AG09309 (cell line): ENCODE results near the gene CDC42EP5.

ENCODE experiments used
- DNase-seq: peaks from one replicate; pipeline ENCODE4 v3.0.0-alpha.2; 2010; ENCODE audit warnings: low read depth
- H3K4me3 ChIP-seq: 2 replicates; pipeline ENCODE4 v1.5.1; 2011; ENCODE audit warnings: mild to moderate bottlenecking, low read depth, low read length, moderate library complexity; ENCODE audit not compliant: control insufficient read depth
- CTCF ChIP-seq: IDR thresholded peaks from 2 replicates; pipeline ENCODE4 v1.5.1; 2011; ENCODE audit warnings: mild to moderate bottlenecking, low read depth, low read length, inconsistent platforms; ENCODE audit not compliant: insufficient read depth, control insufficient read depth; ENCODE audit errors: missing control alignments

CDC42EP5 gene

GRCh38 chr19:54418030-54418929 is 54.8 kb downstream of the CDC42EP5 start:
- DNase-seq = no peak
- H3K4me3 ChIP-seq = no peak overlapping the region
- no peak for TF ChIP-seq CTCF

GRCh38 chr19:54416695-54417491 is 56.2 kb downstream of the CDC42EP5 start:
- H3K4me3 ChIP-seq = no peak overlapping the region
- no peak for TF ChIP-seq CTCF
- no peak for DNase-seq

DNA sequence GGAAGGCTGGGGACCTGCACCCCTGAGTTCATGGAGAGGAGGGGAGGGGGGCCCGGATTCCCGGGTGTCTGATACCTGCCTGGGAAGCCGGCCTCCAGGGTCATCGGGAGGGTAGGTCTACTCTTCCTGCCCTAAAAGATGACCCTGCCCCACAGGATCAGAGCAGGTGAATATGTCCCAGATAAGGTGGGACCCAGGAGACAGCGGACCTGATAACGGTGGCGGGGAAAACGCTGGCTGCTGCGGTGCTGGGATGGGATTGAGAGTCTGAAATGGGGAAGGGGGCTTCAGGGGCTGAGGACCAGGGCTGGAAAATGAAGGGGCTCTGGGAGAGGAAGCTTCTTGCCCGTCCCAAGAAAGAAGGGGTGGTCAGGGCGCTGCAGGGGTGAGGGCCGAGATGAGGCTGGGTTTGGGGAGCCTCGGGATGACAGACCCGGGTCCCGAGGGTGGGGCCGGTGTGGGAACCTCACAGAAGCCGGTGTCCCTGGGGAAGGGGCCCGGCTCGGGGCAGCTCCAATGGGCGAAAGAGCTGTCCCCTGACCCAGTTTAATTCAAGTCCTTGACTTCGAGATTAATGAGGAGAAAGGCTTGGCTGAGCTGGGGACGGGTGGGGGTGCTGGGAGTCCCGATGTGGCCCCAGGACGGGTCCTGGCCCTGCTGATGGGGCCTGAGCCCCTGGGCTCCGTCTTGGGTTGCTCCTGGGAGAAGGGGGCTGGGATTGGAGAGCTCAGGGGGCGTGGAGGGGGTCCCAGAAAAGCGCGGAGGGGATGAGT is 57.0 kb downstream of the CDC42EP5 start:
- TF ChIP-seq CTCF = no peak
- no peak overlapping the region for H3K4me3 ChIP-seq
- no peak for DNase-seq

GRCh38 chr19:54415208-54415900 is 57.7 kb downstream of the CDC42EP5 start, which contains the start of gene TTYH1:
TTYH1 (plus strand) TSS chr19:54415464; CDS start chr19:54415553, 89 bp downstream.
- no peak within 1 kb of the TSS for H3K4me3 ChIP-seq
- no peak for TF ChIP-seq CTCF
- no peak for DNase-seq
